ENCODE data around the gene TEKT2.

Gene TEKT2

DNA sequence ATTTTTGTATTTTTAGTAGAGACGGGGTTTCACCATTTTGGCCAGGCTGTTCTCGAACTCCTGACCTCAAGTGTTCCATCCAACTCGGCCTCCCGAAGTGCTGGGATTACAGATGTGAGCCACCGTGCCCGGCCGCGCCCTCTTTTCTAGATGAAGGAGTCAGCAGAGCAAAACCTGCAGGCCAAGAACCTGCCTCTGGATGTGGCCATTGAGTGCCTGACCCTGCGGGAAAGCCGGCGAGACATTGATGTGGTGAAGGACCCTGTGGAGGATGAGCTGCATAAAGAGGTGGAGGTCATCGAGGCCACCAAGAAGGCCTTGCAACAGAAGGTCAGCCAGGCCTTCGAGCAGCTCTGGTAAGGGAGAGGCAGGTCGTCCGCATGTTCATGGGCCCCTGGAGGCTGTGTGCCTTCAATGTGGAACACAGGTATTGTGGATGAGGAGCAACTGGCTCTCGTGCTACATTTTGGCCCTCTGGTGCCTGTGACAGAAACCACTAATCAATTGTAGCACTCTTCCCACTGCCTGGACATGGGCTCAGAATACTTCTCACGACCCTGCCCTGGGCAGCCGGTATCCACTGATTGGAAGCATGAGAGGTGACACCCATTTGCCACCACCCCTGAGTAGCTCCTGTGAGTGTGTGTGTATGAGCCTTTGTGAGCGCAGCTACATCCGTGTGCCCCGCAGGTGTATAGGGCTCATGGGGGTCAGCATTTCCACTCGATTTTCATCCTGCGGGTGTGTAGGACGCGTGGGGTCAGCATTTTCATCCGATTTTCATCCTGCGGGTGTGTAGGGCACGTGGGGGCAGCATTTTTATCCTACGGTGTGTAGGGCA lies 2.0 kb downstream of the TEKT2 start:
- TF ChIP-seq, protein P1, sequence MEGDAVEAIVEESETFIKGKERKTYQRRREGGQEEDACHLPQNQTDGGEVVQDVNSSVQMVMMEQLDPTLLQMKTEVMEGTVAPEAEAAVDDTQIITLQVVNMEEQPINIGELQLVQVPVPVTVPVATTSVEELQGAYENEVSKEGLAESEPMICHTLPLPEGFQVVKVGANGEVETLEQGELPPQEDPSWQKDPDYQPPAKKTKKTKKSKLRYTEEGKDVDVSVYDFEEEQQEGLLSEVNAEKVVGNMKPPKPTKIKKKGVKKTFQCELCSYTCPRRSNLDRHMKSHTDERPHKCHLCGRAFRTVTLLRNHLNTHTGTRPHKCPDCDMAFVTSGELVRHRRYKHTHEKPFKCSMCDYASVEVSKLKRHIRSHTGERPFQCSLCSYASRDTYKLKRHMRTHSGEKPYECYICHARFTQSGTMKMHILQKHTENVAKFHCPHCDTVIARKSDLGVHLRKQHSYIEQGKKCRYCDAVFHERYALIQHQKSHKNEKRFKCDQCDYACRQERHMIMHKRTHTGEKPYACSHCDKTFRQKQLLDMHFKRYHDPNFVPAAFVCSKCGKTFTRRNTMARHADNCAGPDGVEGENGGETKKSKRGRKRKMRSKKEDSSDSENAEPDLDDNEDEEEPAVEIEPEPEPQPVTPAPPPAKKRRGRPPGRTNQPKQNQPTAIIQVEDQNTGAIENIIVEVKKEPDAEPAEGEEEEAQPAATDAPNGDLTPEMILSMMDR (IDR thresholded peaks at IDR 0.05; ENCODE audit: control extremely low read depth, extremely low read depth, low read depth, missing control alignments), result no peak
- POLR2A ChIA-PET, result interaction anchor here (0.7 kb wide), 1 partner anchor 368 kb away, joined by 5 read pairs; no protein-coding TSS in a partner anchor
- no peak for DNase-seq (ENCODE audit: extremely low spot score)
- CTCF ChIA-PET, result interaction anchor here (0.5 to 2.2 kb wide), 9 partner anchors 12 to 298 kb away, joined by 3 to 11 read pairs (median 3); no protein-coding TSS in a partner anchor

DNA sequence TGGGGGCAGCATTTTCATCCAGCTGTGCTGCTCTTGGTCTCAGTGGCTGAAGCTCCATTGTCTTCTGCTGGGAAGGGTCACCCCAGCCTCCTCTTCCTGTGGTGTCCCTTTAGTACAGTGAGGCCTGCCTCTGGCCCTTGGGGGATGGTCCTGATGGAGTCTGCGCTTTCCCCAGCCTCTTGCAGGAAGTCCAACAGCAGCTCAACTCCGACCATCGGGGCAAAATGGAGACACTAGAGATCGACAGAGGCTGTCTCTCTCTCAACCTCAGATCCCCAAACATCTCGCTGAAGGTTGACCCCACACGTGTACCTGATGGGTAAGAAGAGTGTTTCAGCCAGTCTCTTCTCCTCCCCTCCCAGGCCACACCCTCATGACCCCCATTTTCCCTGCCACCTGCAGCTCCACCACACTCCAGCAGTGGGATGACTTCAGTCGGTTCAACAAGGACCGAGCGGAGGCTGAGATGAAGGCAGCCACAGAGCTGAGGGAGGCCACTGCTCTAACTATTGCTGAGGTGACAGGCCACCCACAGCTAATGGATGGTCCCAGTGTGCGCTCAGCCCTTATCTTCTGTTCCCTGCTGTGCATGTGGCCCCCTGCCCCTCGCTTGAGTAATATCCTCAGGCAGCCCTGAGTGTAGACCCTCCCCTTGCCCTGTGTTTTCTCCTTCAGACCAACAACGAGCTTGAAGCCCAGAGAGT lies 2.8 kb downstream of the TEKT2 start:
- CTCF ChIA-PET, result interaction anchor here (0.5 to 2.2 kb wide), 12 partner anchors 13 to 298 kb away, joined by 3 to 11 read pairs (median 3); no protein-coding TSS in a partner anchor
- POLR2A ChIA-PET, result interaction anchor here (0.8 kb wide), 1 partner anchor 139 kb away, joined by 3 read pairs; no protein-coding TSS in a partner anchor
- DNase-seq (ENCODE audit: extremely low spot score), result no peak
- TF ChIP-seq, protein P1 (IDR thresholded peaks at IDR 0.05; ENCODE audit: control extremely low read depth, extremely low read depth, low read depth, missing control alignments), result no peak

DNA sequence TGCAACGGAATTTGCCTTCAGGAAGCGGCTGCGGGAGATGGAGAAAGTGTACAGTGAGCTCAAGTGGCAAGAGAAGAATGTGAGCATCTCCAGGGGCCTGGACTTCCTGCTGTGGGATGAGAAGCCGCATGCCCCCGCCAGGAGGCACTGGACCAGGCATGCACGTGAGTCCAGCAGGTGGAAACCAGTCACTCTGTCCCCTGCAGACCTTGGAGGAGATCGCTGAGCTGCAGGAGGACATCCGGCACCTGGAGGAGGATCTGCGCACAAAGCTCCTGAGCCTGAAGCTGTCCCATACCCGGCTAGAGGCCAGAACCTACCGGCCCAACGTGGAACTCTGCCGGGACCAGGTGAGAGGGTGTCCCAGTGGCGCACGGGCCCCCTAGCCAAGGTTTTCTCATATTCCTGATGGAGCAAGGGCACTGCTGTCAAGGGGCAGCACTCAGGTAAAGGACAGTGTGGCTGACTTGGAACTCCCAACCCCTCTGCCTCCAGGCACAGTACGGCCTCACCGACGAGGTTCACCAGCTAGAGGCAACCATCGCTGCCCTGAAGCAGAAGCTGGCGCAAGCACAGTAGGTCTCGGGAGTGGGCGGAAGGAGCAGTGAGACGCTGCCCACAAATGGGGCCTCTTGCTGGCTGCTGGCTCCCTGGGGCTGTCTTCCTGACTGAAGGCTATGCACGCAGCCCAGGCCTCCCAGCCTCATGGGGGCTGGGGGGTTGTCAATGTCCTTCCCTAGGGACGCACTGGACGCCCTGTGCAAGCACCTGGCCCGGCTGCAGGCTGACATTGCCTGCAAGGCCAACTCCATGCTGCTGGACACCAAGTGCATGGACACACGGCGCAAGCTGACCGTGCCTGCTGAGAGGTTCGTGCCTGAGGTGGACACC lies 3.6 kb downstream of the TEKT2 start:
- CTCF ChIA-PET, result interaction anchor here (0.8 to 2.2 kb wide), 10 partner anchors 12 to 225 kb away, joined by 3 to 11 read pairs (median 3); no protein-coding TSS in a partner anchor
- POLR2A ChIA-PET, result interaction anchor here (0.8 kb wide), 1 partner anchor 138 kb away, joined by 3 read pairs; no protein-coding TSS in a partner anchor
- TF ChIP-seq, protein P1 (IDR thresholded peaks at IDR 0.05; ENCODE audit: control extremely low read depth, extremely low read depth, low read depth, missing control alignments), result no peak
- no peak for DNase-seq (ENCODE audit: extremely low spot score)

DNA sequence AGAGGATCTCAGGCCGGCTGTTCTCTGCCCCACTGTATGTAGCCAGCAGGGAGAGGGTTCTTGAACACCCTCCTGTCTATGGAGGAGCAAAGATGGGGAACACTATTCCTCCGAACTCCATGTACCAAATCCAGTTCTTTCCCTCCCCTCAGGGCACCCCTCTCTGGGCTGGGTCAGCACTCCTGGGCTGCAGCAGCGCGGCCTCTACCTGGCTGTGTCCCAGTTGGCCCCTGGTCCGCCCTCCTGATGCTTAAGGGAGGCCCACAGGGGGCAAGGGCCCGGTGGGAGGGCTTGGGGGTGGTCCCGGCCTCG lies 4.3 kb downstream of the TEKT2 start:
- CTCF ChIA-PET, result interaction anchor here (0.9 to 2.2 kb wide), 3 partner anchors 100 to 226 kb away, joined by 3 to 11 read pairs (median 3); no protein-coding TSS in a partner anchor
- TF ChIP-seq, protein P1 (IDR thresholded peaks at IDR 0.05; ENCODE audit: control extremely low read depth, extremely low read depth, low read depth, missing control alignments), result no peak
- POLR2A ChIA-PET, result no interaction called here
- DNase-seq (ENCODE audit: extremely low spot score), result no peak

DNA sequence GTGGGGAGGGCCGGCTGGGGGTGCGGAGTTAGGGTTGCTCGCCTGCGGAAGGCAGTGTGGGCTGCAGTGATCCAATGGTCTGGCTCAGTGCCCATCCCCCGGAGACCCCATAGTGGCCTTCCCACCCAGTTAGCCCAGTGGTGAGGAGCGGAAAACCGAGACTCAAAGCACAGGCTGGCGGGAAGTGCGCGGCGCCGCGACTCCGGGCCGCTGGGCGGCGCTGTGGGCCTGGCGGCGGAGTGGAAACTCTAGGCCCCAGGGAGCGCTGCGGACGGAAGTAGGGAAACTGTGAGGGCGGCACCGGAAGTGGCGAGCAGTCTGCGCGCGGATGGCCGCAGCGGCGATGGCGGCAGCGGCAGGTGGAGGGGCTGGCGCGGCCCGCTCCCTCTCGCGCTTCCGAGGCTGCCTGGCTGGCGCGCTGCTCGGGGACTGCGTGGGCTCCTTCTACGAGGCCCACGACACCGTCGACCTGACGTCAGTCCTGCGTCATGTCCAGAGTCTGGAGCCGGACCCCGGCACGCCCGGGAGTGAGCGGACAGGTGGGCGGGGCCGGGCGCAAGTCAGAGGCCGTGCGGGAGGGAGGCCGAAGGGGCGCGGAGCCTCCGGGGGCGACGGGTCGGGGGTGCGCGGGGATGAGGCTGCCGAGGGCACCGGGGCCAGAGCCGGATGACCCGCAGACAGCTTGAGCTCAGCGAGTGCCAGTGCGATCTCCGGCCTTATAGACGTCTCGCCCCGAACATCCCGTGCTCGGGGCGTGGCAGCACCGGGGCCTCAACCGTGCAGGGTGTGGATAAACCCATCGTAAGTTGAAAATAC lies 4.9 kb downstream of the TEKT2 start, which contains the start of gene ADPRS:
ADPRS (plus strand) TSS at position 316 of the 816 bp plus-strand sequence; CDS start at position 329, 13 bp downstream.
- TF ChIP-seq, protein P1 (IDR thresholded peaks at IDR 0.05; ENCODE audit: control extremely low read depth, extremely low read depth, low read depth, missing control alignments), result peak; percentile 98
- CTCF ChIA-PET, result interaction anchor here (0.9 to 19.1 kb wide), 3 partner anchors 45 to 226 kb away, joined by 3 to 226 read pairs (median 11); no protein-coding TSS in a partner anchor
- DNase-seq (ENCODE audit: extremely low spot score), result peak; percentile 94
- POLR2A ChIA-PET, result no interaction called here
